Measurements from ENCODE around the gene ATRAID.

ATRAID gene

DNA sequence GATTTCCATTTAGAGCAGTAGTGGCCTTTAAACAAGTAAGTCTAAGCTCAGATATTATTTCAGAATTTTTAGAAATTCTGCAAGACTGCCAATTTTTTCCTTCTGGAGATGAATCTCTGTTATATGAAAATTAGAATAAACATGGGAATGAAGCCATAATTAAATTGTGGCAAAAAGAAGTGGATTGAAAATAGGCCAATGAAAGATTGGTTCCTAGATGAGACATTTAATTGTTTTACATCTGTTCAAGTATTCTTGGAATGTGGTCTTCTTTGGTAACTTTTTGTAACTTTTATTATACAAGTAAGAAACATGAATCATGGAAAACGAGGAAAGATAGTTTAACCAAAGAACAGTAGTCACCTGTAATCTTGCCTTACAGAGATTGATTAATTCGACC is 15.7 kb downstream of the ATRAID start:
- Histone ChIP-seq H3K4me3 (ENCODE audit: low read depth, low read length) (no peak overlapping the region), H3K4ac (ENCODE audit: low read depth, low read length) (no peak overlapping the region), H3K79me1 (ENCODE audit: low read length) (no peaks in the 10 kb centered on the region), H4K91ac (ENCODE audit: low read depth, low read length) (no peak overlapping the region), H3K14ac (ENCODE audit: low read length) (no peak overlapping the region), H2BK5ac (ENCODE audit: low read depth, low read length, poor library complexity) (no peak overlapping the region), H3K9ac (ENCODE audit: low read length) (no peak overlapping the region), H3K9me3 (ENCODE audit: insufficient read depth, low read depth, low read length) (peaks cover 1% of the 10 kb centered on the region), H3K79me2 (ENCODE audit: control insufficient read depth, insufficient read depth, low read length, poor library complexity) (no peaks in the 10 kb centered on the region), H3K27ac (ENCODE audit: low read depth, low read length) (no peak overlapping the region), H2AK5ac (ENCODE audit: low read length) (no peak overlapping the region), H3K27me3 (ENCODE audit: insufficient read depth, low read length) (no peaks in the 10 kb centered on the region), H4K8ac (ENCODE audit: low read depth, low read length) (no peak overlapping the region), H3K18ac (ENCODE audit: low read length) (no peak overlapping the region), H2BK12ac (ENCODE audit: low read length) (no peak overlapping the region), H3K23ac (ENCODE audit: low read length) (no peak overlapping the region), H4K12ac (ENCODE audit: low read depth, low read length) (no peak overlapping the region), H2BK120ac (ENCODE audit: insufficient read depth, low read length, poor library complexity) (no peak overlapping the region), H3K4me2 (ENCODE audit: low read length) (no peak overlapping the region), H3K36me3 (ENCODE audit: control insufficient read depth in 1 of 2, insufficient read depth in 2 of 2, low read length in 2 of 2) (peaks cover 64 to 74% of the 10 kb centered on the region in 2 experiments), H3K4me1 (ENCODE audit: control insufficient read depth in 1 of 2, insufficient read depth in 2 of 2, low read length in 2 of 2) (no peaks in the 10 kb centered on the region), H2AFZ (ENCODE audit: insufficient read depth, low read length, poor library complexity) (no peak overlapping the region)
- WGBS (ENCODE audit: extremely low coverage, insufficient coverage, insufficient read length) = no CpG with 5 or more reads among the region's 2 CpGs
- no peak for DNase-seq

- Histone ChIP-seq H4K8ac (ENCODE audit: low read depth, low read length) (no peak overlapping the region), H3K4me3 (ENCODE audit: low read depth, low read length) (no peak overlapping the region), H3K79me1 (ENCODE audit: low read length) (no peaks in the 10 kb centered on the region), H3K27me3 (ENCODE audit: insufficient read depth, low read length) (no peaks in the 10 kb centered on the region), H3K4me1 (ENCODE audit: control insufficient read depth in 1 of 2, insufficient read depth in 2 of 2, low read length in 2 of 2) (no peaks in the 10 kb centered on the region), H3K4me2 (ENCODE audit: low read length) (no peak overlapping the region), H2AK5ac (ENCODE audit: low read length) (no peak overlapping the region), H3K9ac (ENCODE audit: low read length) (no peak overlapping the region), H4K91ac (ENCODE audit: low read depth, low read length) (no peak overlapping the region), H2BK12ac (ENCODE audit: low read length) (no peak overlapping the region), H3K27ac (ENCODE audit: low read depth, low read length) (no peak overlapping the region), H2AFZ (ENCODE audit: insufficient read depth, low read length, poor library complexity) (no peak overlapping the region), H3K4ac (ENCODE audit: low read depth, low read length) (no peak overlapping the region), H4K12ac (ENCODE audit: low read depth, low read length) (no peak overlapping the region), H3K9me3 (ENCODE audit: insufficient read depth, low read depth, low read length) (peaks cover 4% of the 10 kb centered on the region), H3K18ac (ENCODE audit: low read length) (no peak overlapping the region), H3K36me3 (ENCODE audit: control insufficient read depth in 1 of 2, insufficient read depth in 2 of 2, low read length in 2 of 2) (peaks cover 64 to 74% of the 10 kb centered on the region in 2 experiments), H3K23ac (ENCODE audit: low read length) (no peak overlapping the region), H3K14ac (ENCODE audit: low read length) (no peak overlapping the region), H3K79me2 (ENCODE audit: control insufficient read depth, insufficient read depth, low read length, poor library complexity) (no peaks in the 10 kb centered on the region), H2BK5ac (ENCODE audit: low read depth, low read length, poor library complexity) (no peak overlapping the region), H2BK120ac (ENCODE audit: insufficient read depth, low read length, poor library complexity) (no peak overlapping the region)
- no CpG with 5 or more reads among the region's 13 CpGs for WGBS (ENCODE audit: extremely low coverage, insufficient coverage, insufficient read length)
- DNase-seq = no peak
Measured at GRCh38 chr2:27231921-27232320, 20.1 kb downstream of the ATRAID start.

GRCh38 chr2:27233341-27233740 is 21.5 kb downstream of the ATRAID start:
- no peak overlapping the region for H3K9ac ChIP-seq (ENCODE audit: low read length)
- no peak overlapping the region for H3K4ac ChIP-seq (ENCODE audit: low read depth, low read length)
- no peak overlapping the region for H3K4me3 ChIP-seq (ENCODE audit: low read depth, low read length)
- H4K91ac ChIP-seq (ENCODE audit: low read depth, low read length) = no peak overlapping the region
- no peak for DNase-seq
- no peak overlapping the region for H4K12ac ChIP-seq (ENCODE audit: low read depth, low read length)
- no peak overlapping the region for H2AFZ ChIP-seq (ENCODE audit: insufficient read depth, low read length, poor library complexity)
- no peak overlapping the region for H4K8ac ChIP-seq (ENCODE audit: low read depth, low read length)
- H3K27me3 ChIP-seq (ENCODE audit: insufficient read depth, low read length) = no peaks in the 10 kb centered on the region
- no peak overlapping the region for H3K23ac ChIP-seq (ENCODE audit: low read length)
- H2AK5ac ChIP-seq (ENCODE audit: low read length) = no peak overlapping the region
- H2BK120ac ChIP-seq (ENCODE audit: insufficient read depth, low read length, poor library complexity) = no peak overlapping the region
- WGBS (ENCODE audit: extremely low coverage, insufficient coverage, insufficient read length) = no CpG with 5 or more reads among the region's 14 CpGs
- H3K14ac ChIP-seq (ENCODE audit: low read length) = no peak overlapping the region
- H3K27ac ChIP-seq (ENCODE audit: low read depth, low read length) = no peak overlapping the region
- H3K36me3 ChIP-seq (ENCODE audit: control insufficient read depth in 1 of 2, insufficient read depth in 2 of 2, low read length in 2 of 2) = peaks cover 76 to 81% of the 10 kb centered on the region in 2 experiments
- no peaks in the 10 kb centered on the region for H3K79me2 ChIP-seq (ENCODE audit: control insufficient read depth, insufficient read depth, low read length, poor library complexity)
- no peak overlapping the region for H3K4me2 ChIP-seq (ENCODE audit: low read length)
- H3K79me1 ChIP-seq (ENCODE audit: low read length) = no peaks in the 10 kb centered on the region
- H2BK5ac ChIP-seq (ENCODE audit: low read depth, low read length, poor library complexity) = no peak overlapping the region
- H3K18ac ChIP-seq (ENCODE audit: low read length) = no peak overlapping the region
- peaks cover 6% of the 10 kb centered on the region for H3K9me3 ChIP-seq (ENCODE audit: insufficient read depth, low read depth, low read length)
- no peak overlapping the region for H2BK12ac ChIP-seq (ENCODE audit: low read length)
- no peaks in the 10 kb centered on the region for H3K4me1 ChIP-seq (ENCODE audit: control insufficient read depth in 1 of 2, insufficient read depth in 2 of 2, low read length in 2 of 2)

- WGBS (ENCODE audit: extremely low coverage, insufficient coverage, insufficient read length) = no CpG with 5 or more reads among the region's 12 CpGs
- H2AK5ac ChIP-seq (ENCODE audit: low read length) = no peak overlapping the region
Measured at GRCh38 chr2:27236136-27236535, 24.3 kb downstream of the ATRAID start.

More at GRCh38 chr2:27236136-27236535, 24.3 kb downstream of the ATRAID start:
- peaks cover 91 to 94% of the 10 kb centered on the region in 2 experiments for H3K36me3 ChIP-seq (ENCODE audit: control insufficient read depth in 1 of 2, insufficient read depth in 2 of 2, low read length in 2 of 2)
- H3K27me3 ChIP-seq (ENCODE audit: insufficient read depth, low read length) = no peaks in the 10 kb centered on the region
- H2BK5ac ChIP-seq (ENCODE audit: low read depth, low read length, poor library complexity) = no peak overlapping the region
- no peak overlapping the region for H4K12ac ChIP-seq (ENCODE audit: low read depth, low read length)
- H2BK12ac ChIP-seq (ENCODE audit: low read length) = no peak overlapping the region
- no peak overlapping the region for H3K27ac ChIP-seq (ENCODE audit: low read depth, low read length)
- no peak overlapping the region for H3K4me3 ChIP-seq (ENCODE audit: low read depth, low read length)
- no peak overlapping the region for H3K18ac ChIP-seq (ENCODE audit: low read length)
- no peaks in the 10 kb centered on the region for H3K4me1 ChIP-seq (ENCODE audit: control insufficient read depth in 1 of 2, insufficient read depth in 2 of 2, low read length in 2 of 2)
- no peak overlapping the region for H3K23ac ChIP-seq (ENCODE audit: low read length)
- H3K14ac ChIP-seq (ENCODE audit: low read length) = no peak overlapping the region
- peaks cover 9% of the 10 kb centered on the region for H3K9me3 ChIP-seq (ENCODE audit: insufficient read depth, low read depth, low read length)
- no peaks in the 10 kb centered on the region for H3K79me2 ChIP-seq (ENCODE audit: control insufficient read depth, insufficient read depth, low read length, poor library complexity)
- no peak overlapping the region for H4K91ac ChIP-seq (ENCODE audit: low read depth, low read length)
- no peak overlapping the region for H2AFZ ChIP-seq (ENCODE audit: insufficient read depth, low read length, poor library complexity)
- no peak overlapping the region for H3K4ac ChIP-seq (ENCODE audit: low read depth, low read length)
- H2BK120ac ChIP-seq (ENCODE audit: insufficient read depth, low read length, poor library complexity) = no peak overlapping the region
- no peak overlapping the region for H4K8ac ChIP-seq (ENCODE audit: low read depth, low read length)
- H3K9ac ChIP-seq (ENCODE audit: low read length) = no peak overlapping the region
- DNase-seq = no peak
- H3K79me1 ChIP-seq (ENCODE audit: low read length) = no peaks in the 10 kb centered on the region
- H3K4me2 ChIP-seq (ENCODE audit: low read length) = no peak overlapping the region

Measured in trophoblast cell (in vitro differentiated cells and primary cell).